Measurements from ENCODE around the gene CTIF.

CTIF gene

GRCh38 chr18:48889115-48889941, 350.5 kb downstream of the CTIF start:
- no peak overlapping the region for H3K4me3 Mint-ChIP-seq
- no peaks in the 10 kb centered on the region for H3K36me3 Mint-ChIP-seq (ENCODE audit: low read depth)
- H3K9me3 Mint-ChIP-seq = no peaks in the 10 kb centered on the region
- peaks cover 90% of the 10 kb centered on the region for H3K4me1 Mint-ChIP-seq
- H3K27ac Mint-ChIP-seq = no peak overlapping the region
- DNase-seq = peak; percentile 86
- H3K27me3 Mint-ChIP-seq (ENCODE audit: low read depth, poor library complexity) = peaks cover 7% of the 10 kb centered on the region
- TF ChIP-seq CTCF (IDR thresholded peaks at IDR 0.05) = no peak

- Mint-ChIP-seq H3K27me3 (ENCODE audit: low read depth, poor library complexity) (peaks cover 3% of the 10 kb centered on the region), H3K9me3 (no peaks in the 10 kb centered on the region), H3K4me3 (no peak overlapping the region), H3K36me3 (ENCODE audit: low read depth) (no peaks in the 10 kb centered on the region), H3K27ac (no peak overlapping the region), H3K4me1 (peaks cover 88% of the 10 kb centered on the region)
- TF ChIP-seq CTCF (IDR thresholded peaks at IDR 0.05) = no peak
- no peak for DNase-seq
Observed at GRCh38 chr18:48889981-48890762, 351.3 kb downstream of the CTIF start.

- H3K27me3 Mint-ChIP-seq (ENCODE audit: low read depth, poor library complexity) = no peaks in the 10 kb centered on the region
- no peak overlapping the region for H3K27ac Mint-ChIP-seq
- peaks cover 82% of the 10 kb centered on the region for H3K4me1 Mint-ChIP-seq
- DNase-seq = no peak
- no peak for TF ChIP-seq CTCF (IDR thresholded peaks at IDR 0.05)
- H3K36me3 Mint-ChIP-seq (ENCODE audit: low read depth) = no peaks in the 10 kb centered on the region
- H3K4me3 Mint-ChIP-seq = no peak overlapping the region
- H3K9me3 Mint-ChIP-seq = no peaks in the 10 kb centered on the region
Observed at GRCh38 chr18:48891721-48892120, 352.9 kb downstream of the CTIF start.

- no peak overlapping the region for H3K27ac Mint-ChIP-seq
- H3K27me3 Mint-ChIP-seq (ENCODE audit: low read depth, poor library complexity) = no peaks in the 10 kb centered on the region
- H3K36me3 Mint-ChIP-seq (ENCODE audit: low read depth) = no peaks in the 10 kb centered on the region
- H3K4me3 Mint-ChIP-seq = no peak overlapping the region
- DNase-seq = no peak
- H3K4me1 Mint-ChIP-seq = peaks cover 82% of the 10 kb centered on the region
- no peaks in the 10 kb centered on the region for H3K9me3 Mint-ChIP-seq
- no peak for TF ChIP-seq CTCF (IDR thresholded peaks at IDR 0.05)
Observed at GRCh38 chr18:48892146-48892855, 353.5 kb downstream of the CTIF start.

GRCh38 chr18:48893061-48893607, 354.3 kb downstream of the CTIF start:
- H3K4me3 Mint-ChIP-seq = no peak overlapping the region
- TF ChIP-seq CTCF (IDR thresholded peaks at IDR 0.05) = no peak
- peaks cover 74% of the 10 kb centered on the region for H3K4me1 Mint-ChIP-seq
- H3K9me3 Mint-ChIP-seq = no peaks in the 10 kb centered on the region
- H3K36me3 Mint-ChIP-seq (ENCODE audit: low read depth) = no peaks in the 10 kb centered on the region
- H3K27ac Mint-ChIP-seq = no peak overlapping the region
- no peak for DNase-seq
- no peaks in the 10 kb centered on the region for H3K27me3 Mint-ChIP-seq (ENCODE audit: low read depth, poor library complexity)
